ENCODE results near the gene SLC27A5. TPM values are rescaled to one million over a fixed set of nuclear protein-coding genes. Genes with fewer than 3 reads are reported as not detected.
A peak's percentile ranks its signal among the peaks of the same experiment; 100 is the strongest.

SLC27A5 gene
- total and polyA plus RNA-seq, 2 of the 13 experiments (the other 11 are each of a cell fraction or from before 2014, with no cell fraction given) = 30.3 to 40.2 TPM

DNA sequence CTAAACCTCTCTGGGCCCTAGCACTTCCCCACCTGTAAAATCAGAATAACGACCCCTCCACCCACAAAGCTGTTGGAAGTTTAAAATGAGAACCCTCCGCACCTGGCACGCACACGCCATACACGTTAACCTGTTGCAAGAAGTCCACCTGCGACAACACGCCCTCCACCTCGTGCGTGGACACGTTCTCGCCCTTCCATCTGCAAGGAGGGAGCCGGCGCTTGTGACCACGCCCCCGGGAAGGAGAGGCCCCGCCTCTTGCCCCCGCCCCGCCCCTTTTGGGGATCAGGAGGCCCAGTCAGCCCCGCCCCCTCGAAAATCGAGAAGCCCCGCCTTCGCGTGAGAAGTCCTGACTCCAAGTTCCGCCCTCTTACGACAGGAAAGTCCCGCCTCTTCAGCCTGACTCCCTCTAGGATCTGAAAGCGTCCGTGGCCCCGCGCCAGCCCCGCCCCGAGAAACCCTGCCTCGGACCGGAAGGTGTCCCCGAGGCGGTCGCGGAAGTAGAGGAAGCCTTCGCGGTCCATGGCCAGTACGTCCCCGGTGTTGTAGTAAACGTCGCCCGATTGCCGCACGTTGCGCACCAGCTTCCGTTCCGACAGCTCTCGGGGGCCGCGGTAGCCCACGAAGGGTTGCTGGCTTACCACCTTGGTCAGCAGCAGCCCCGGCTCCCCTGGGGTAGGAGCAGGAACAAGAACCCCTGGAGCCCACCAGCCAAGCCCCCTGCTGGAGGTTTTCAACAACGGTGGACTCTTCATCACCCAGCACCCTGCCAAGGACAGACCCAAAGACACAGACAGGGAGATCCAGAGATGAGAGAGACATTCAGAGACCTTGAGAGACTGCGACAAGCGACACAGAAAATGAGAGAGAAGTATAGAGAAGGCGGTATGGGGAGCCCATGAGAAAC, 12.5 kb downstream of the SLC27A5 start (continued):
- TF ChIP-seq, protein P1, sequence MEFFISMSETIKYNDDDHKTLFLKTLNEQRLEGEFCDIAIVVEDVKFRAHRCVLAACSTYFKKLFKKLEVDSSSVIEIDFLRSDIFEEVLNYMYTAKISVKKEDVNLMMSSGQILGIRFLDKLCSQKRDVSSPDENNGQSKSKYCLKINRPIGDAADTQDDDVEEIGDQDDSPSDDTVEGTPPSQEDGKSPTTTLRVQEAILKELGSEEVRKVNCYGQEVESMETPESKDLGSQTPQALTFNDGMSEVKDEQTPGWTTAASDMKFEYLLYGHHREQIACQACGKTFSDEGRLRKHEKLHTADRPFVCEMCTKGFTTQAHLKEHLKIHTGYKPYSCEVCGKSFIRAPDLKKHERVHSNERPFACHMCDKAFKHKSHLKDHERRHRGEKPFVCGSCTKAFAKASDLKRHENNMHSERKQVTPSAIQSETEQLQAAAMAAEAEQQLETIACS (CRISPR knock-in tag; IDR thresholded peaks at IDR 0.05) = peak; percentile 61; the same call in 1 of the 2 replicates
- peak; percentile 67; the same call in 1 of the 2 replicates for TF ChIP-seq PRMT3 (CRISPR knock-in tag; IDR thresholded peaks at IDR 0.05; ENCODE audit: borderline replicate concordance, low read depth)
- TF ChIP-seq CBX2 (IDR thresholded peaks at IDR 0.05; ENCODE audit: low read depth, low read length) = no peak
- TF ChIP-seq CBX2 (CRISPR knock-in tag; IDR thresholded peaks at IDR 0.05; ENCODE audit: low read depth) = no peak
- TF ChIP-seq POLR2A (IDR thresholded peaks at IDR 0.05; ENCODE audit: insufficient read depth in 1 of 2, low read depth in 2 of 2, low read length in 2 of 2) = peak; percentile 14 to 68
- no peak for TF ChIP-seq ZNF484 (CRISPR knock-in tag; IDR thresholded peaks at IDR 0.05; ENCODE audit: borderline replicate concordance, low read depth)
- TF ChIP-seq GPN1 (CRISPR knock-in tag; IDR thresholded peaks at IDR 0.05; ENCODE audit: borderline replicate concordance) = no peak; the same call in 1 of the 2 replicates
- peak; percentile 90 for TF ChIP-seq ZNF205 (CRISPR knock-in tag; IDR thresholded peaks at IDR 0.05)
- TF ChIP-seq ZBTB7B (CRISPR knock-in tag; IDR thresholded peaks at IDR 0.05) = peak; percentile 83
- TF ChIP-seq ZNF703 (CRISPR knock-in tag; IDR thresholded peaks at IDR 0.05; ENCODE audit: borderline replicate concordance) = no peak
- peak; percentile 43; the same call in 1 of the 2 replicates for TF ChIP-seq ZNF30 (CRISPR knock-in tag; IDR thresholded peaks at IDR 0.05)
- TF ChIP-seq, protein P2, sequence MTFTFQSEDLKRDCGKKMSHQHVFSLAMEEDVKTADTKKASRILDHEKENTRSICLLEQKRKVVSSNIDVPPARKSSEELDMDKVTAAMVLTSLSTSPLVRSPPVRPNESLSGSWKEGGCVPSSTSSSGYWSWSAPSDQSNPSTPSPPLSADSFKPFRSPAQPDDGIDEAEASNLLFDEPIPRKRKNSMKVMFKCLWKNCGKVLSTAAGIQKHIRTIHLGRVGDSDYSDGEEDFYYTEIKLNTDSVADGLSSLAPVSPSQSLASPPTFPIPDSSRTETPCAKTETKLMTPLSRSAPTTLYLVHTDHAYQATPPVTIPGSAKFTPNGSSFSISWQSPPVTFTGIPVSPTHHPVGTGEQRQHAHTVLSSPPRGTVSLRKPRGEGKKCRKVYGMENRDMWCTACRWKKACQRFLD (CRISPR knock-in tag; IDR thresholded peaks at IDR 0.05; ENCODE audit: borderline replicate concordance) = 0 out of 2 replicates have a peak, but pooled peaks have one; percentile 63
- TF ChIP-seq, protein P3, sequence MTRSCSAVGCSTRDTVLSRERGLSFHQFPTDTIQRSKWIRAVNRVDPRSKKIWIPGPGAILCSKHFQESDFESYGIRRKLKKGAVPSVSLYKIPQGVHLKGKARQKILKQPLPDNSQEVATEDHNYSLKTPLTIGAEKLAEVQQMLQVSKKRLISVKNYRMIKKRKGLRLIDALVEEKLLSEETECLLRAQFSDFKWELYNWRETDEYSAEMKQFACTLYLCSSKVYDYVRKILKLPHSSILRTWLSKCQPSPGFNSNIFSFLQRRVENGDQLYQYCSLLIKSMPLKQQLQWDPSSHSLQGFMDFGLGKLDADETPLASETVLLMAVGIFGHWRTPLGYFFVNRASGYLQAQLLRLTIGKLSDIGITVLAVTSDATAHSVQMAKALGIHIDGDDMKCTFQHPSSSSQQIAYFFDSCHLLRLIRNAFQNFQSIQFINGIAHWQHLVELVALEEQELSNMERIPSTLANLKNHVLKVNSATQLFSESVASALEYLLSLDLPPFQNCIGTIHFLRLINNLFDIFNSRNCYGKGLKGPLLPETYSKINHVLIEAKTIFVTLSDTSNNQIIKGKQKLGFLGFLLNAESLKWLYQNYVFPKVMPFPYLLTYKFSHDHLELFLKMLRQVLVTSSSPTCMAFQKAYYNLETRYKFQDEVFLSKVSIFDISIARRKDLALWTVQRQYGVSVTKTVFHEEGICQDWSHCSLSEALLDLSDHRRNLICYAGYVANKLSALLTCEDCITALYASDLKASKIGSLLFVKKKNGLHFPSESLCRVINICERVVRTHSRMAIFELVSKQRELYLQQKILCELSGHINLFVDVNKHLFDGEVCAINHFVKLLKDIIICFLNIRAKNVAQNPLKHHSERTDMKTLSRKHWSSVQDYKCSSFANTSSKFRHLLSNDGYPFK (CRISPR knock-in tag; IDR thresholded peaks at IDR 0.05; ENCODE audit: borderline replicate concordance) = peak; percentile 96; the same call in 1 of the 2 replicates
- TF ChIP-seq HOXA9 (CRISPR knock-in tag; IDR thresholded peaks at IDR 0.05; ENCODE audit: borderline replicate concordance) = no peak
- TF ChIP-seq, protein P4, sequence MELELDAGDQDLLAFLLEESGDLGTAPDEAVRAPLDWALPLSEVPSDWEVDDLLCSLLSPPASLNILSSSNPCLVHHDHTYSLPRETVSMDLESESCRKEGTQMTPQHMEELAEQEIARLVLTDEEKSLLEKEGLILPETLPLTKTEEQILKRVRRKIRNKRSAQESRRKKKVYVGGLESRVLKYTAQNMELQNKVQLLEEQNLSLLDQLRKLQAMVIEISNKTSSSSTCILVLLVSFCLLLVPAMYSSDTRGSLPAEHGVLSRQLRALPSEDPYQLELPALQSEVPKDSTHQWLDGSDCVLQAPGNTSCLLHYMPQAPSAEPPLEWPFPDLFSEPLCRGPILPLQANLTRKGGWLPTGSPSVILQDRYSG (CRISPR knock-in tag; IDR thresholded peaks at IDR 0.05) = 0 out of 2 replicates have a peak, but pooled peaks have one; percentile 33
- 0 out of 2 replicates have a peak, but pooled peaks have one; percentile 52 for TF ChIP-seq ATF7-NPFF (CRISPR knock-in tag; IDR thresholded peaks at IDR 0.05; ENCODE audit: low read depth)
- TF ChIP-seq KMT2B (CRISPR knock-in tag; IDR thresholded peaks at IDR 0.05) = peak; percentile 89
- TF ChIP-seq, protein P5, sequence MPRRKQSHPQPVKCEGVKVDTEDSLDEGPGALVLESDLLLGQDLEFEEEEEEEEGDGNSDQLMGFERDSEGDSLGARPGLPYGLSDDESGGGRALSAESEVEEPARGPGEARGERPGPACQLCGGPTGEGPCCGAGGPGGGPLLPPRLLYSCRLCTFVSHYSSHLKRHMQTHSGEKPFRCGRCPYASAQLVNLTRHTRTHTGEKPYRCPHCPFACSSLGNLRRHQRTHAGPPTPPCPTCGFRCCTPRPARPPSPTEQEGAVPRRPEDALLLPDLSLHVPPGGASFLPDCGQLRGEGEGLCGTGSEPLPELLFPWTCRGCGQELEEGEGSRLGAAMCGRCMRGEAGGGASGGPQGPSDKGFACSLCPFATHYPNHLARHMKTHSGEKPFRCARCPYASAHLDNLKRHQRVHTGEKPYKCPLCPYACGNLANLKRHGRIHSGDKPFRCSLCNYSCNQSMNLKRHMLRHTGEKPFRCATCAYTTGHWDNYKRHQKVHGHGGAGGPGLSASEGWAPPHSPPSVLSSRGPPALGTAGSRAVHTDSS (CRISPR knock-in tag; conservative IDR thresholded peaks at IDR 0.05) = no peak
- peak; percentile 94 for TF ChIP-seq XRCC5 (optimal IDR thresholded peaks at IDR 0.05; ENCODE audit: low read length)
- TF ChIP-seq ZNF598 (CRISPR knock-in tag; IDR thresholded peaks at IDR 0.05; ENCODE audit: borderline replicate concordance) = no peak
- TF ChIP-seq ZNF773 (CRISPR knock-in tag; IDR thresholded peaks at IDR 0.05; ENCODE audit: borderline replicate concordance) = peak; percentile 27; the same call in 1 of the 2 replicates

All from HepG2 (cell line).